ENCODE results near the gene KAZN.
A peak's percentile ranks its signal among the peaks of the same experiment; 100 is the strongest.

GRCh38 chr1:15047237-15047636, 448.8 kb downstream of the KAZN start:
- no peak for TF ChIP-seq CTCF (IDR thresholded peaks at IDR 0.05 in 8 of 11, conservative IDR thresholded peaks at IDR 0.05 in 3 of 11)
- TF ChIP-seq POLR2A (IDR thresholded peaks at IDR 0.05): no peak
- peak in 2 of 3 donors; percentile 15 to 36 for TF ChIP-seq POLR2AphosphoS5 (IDR thresholded peaks at IDR 0.05)
